ENCODE data around the gene PDZK1.

The PDZK1 gene

GRCh38 chr1:145710291-145711027 lies 3.3 kb upstream of the PDZK1 start:
- in situ Hi-C loops (cut with MboI; ENCODE audit: low sequenced_read_pairs, unreplicated experiment) = no loop called here
- no peak for DNase-seq (ENCODE audit: low spot score)
- TF ChIP-seq CTCF (IDR thresholded peaks at IDR 0.05; ENCODE audit: borderline replicate concordance, control extremely low read depth, extremely low read depth, insufficient read depth, missing control alignments) = no peak

- in situ Hi-C loops (cut with MboI; ENCODE audit: low sequenced_read_pairs, unreplicated experiment) = no loop called here
- no peak for TF ChIP-seq CTCF (IDR thresholded peaks at IDR 0.05; ENCODE audit: borderline replicate concordance, control extremely low read depth, extremely low read depth, insufficient read depth, missing control alignments)
- peak; percentile 58 for DNase-seq (ENCODE audit: low spot score)
Measured at GRCh38 chr1:145708063-145708462, 895 bp upstream of the PDZK1 start.

- DNase-seq (ENCODE audit: low spot score) = no peak
- in situ Hi-C loops (cut with MboI; ENCODE audit: low sequenced_read_pairs, unreplicated experiment) = no loop called here
- no peak for TF ChIP-seq CTCF (IDR thresholded peaks at IDR 0.05; ENCODE audit: borderline replicate concordance, control extremely low read depth, extremely low read depth, insufficient read depth, missing control alignments)
Measured at GRCh38 chr1:145706086-145706664, 993 bp downstream of the PDZK1 start.

- no peak for TF ChIP-seq CTCF (IDR thresholded peaks at IDR 0.05; ENCODE audit: borderline replicate concordance, control extremely low read depth, extremely low read depth, insufficient read depth, missing control alignments)
- no peak for DNase-seq (ENCODE audit: low spot score)
- in situ Hi-C loops (cut with MboI; ENCODE audit: low sequenced_read_pairs, unreplicated experiment) = no loop called here
Measured at GRCh38 chr1:145705622-145706021, 1.5 kb downstream of the PDZK1 start.

GRCh38 chr1:145702826-145703225 lies 4.3 kb downstream of the PDZK1 start:
- DNase-seq (ENCODE audit: low spot score) = no peak
- no peak for TF ChIP-seq CTCF (IDR thresholded peaks at IDR 0.05; ENCODE audit: borderline replicate concordance, control extremely low read depth, extremely low read depth, insufficient read depth, missing control alignments)
- in situ Hi-C loops (cut with MboI; ENCODE audit: low sequenced_read_pairs, unreplicated experiment) = no loop called here

GRCh38 chr1:145702052-145702451 lies 5.1 kb downstream of the PDZK1 start:
- in situ Hi-C loops (cut with MboI; ENCODE audit: low sequenced_read_pairs, unreplicated experiment) = no loop called here
- DNase-seq (ENCODE audit: low spot score) = no peak
- no peak for TF ChIP-seq CTCF (IDR thresholded peaks at IDR 0.05; ENCODE audit: borderline replicate concordance, control extremely low read depth, extremely low read depth, insufficient read depth, missing control alignments)

All from GM13976 (cell line).